Medulla oblongata (tissue), 1 donor: ENCODE results near the gene SPACDR.

Experiments
- DNase-seq: peaks from one replicate; pipeline ENCODE4 v3.0.0-alpha.2; 2015; ENCODE audit errors: extremely low spot score

The SPACDR gene

DNA sequence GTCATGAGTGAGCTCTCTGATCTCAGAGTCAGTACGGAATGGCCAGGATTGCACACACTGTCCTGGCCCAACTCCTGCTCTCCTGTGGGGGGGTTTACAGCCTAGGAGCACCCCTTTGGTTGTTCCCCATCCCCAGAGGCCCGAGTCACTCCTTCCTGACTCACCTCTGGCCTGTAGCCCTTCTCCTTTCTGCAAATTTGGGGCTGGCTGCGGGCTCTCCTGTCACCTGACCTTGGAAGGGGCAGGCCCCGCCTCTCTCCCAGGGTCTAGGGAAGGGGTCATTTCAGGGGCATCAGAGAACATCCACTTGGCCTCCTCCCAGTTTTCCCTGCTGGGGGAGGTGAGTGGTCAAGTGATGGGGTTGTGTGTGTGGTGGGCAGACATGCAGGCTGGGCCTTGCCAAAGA, 21.4 kb upstream of the SPACDR start:
- no peak for DNase-seq

GRCh38 chr7:100484673-100485045, 20.6 kb upstream of the SPACDR start:
- DNase-seq, result no peak

DNA sequence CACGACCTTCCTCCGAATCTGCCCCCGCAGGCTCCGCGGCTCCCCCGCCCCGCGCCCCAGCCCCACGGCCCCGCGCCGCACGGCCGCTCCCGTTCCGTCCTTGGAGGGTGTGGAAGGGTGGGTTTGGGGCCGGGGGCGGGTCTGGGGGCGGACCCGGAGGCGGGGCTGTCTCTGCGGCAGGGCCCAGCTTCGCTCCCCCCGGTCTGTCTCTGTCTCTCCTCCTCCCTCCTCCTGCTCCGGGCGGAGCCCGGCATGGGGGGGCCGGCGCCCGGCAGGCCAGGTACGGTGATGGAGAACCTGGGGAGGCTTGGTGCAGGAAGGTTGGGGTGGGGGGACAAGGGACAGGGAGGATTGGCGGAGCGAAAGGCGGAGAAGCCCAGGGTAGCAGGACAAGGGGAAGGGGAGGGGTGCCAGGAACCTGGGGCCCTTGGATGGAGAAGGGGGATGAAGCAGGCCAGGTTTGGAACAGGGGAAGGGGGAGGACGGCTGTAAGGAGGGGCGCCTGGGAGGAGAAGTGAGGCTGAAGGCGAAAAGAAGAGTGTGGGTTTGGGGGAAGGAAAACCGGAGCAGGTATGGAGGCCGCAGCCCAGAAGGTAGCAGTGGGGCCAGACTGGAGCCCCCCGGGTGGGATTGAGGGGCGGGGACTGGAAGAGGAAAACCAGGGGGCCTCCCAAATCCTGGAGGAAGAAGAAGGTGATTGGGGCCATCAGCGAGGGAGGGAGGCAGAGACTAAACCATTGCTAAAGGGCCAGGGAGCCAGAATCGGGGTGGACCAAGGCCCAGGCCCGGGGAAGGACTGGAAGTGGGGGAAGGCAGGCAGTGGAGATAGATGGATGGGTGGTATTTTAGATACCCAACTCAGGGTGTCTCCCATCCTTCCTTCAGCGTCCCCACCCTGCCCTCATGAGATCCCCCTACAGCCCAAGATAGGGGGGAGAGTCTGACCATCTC, 19.9 kb upstream of the SPACDR start, which contains the start of gene NYAP1:
Gene NYAP1, plus strand, starts transcription at position 206 of the 951 bp plus-strand sequence. CDS start 1,385 bp downstream, outside the sequence.
- no peak for DNase-seq

DNA sequence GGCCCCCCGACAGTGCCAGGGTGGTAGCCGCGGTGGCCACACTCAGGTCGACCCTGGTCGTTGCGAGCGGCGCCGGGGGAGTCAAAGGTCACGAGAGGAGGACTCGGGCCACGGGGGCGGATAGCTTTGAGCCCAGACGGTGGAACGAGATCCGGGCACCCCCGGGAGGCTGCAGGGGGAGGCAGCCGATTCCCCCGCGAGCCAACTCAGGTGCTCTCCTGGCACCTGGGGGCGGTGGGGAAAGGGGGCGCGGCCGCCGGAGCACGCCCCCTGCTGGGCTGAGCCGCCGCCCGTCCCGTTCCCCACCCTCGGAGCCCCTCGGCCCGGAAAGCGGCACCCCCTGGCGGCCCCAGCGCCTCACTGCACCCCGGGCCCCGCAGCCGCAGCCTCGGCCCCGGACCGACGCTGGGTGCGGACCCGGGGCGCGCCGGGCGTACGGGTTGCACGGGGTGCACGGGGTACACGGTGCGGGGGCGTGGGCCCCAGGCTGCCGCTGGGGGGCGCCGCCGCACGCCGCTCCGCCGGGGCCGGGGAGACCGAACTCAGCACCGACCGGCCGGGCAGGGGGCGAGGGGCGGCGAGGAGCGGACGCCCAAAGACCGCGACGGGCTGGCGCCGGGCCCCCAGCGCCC, 19.1 kb upstream of the SPACDR start:
- no peak for DNase-seq

GRCh38 chr7:100482728-100483089, 18.6 kb upstream of the SPACDR start:
- DNase-seq, result no peak

DNA sequence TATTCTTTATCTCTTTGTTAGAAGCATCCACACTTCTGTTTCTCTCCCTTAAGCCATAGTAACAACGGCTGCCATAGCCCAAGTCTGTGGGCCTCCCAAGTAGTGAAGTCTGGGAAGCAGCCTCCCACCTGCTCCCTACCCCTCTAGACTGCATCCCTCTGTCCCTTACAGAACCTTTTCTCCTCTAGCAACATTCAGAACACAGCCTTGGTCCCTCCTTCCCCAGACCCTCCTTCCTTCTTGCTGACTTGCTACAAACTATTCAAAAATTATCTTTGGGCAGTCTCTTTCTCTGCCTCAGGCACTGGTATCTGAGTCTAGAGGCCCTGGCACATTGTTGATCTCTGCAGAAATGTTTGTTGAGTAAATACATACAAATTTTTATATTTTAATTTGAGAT, 17.4 kb upstream of the SPACDR start:
- DNase-seq, result no peak

DNA sequence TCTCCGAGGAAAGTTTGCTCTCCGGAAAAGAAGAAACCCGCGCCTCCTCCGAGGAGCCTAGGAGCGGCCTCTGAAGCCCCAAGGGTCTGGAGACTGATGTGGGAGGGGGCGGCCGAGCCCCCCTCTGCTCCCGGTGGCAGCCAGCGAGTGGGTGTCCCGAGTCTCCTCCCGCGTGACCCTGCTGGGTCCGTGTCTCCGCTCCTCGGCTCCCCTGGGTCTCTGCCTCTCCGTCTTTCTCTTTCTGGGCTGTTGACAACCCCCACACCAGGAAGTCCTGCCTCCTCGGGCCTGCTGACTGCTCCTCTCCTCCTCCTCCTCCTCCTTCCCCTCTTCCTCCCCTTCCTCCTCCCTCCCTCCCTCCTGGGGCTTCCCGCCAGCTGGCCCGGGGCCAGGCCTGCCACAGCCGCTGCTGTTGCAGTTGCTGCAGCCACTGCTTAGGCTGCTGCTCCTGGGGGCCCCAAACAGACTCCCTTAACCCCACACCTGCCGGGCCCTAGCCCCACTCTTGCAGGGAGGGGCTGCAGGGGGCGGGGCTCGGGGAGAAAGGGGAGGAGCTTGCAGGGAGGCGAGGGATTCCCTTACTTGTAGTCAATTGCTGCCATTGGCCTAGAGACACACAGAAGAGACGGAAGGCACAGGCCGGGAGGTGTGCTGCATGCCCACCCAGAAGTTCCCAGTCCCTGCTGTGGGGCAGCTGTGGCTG, 15.0 kb upstream of the SPACDR start, which contains the start of gene TSC22D4:
Gene TSC22D4, minus strand, starts transcription at position 257 of the 703 bp plus-strand sequence. CDS start 1,176 bp downstream, outside the sequence.
- DNase-seq, result peak; percentile 97

- no peak for DNase-seq
Measured at GRCh38 chr7:100477871-100478267, 13.8 kb upstream of the SPACDR start.

GRCh38 chr7:100476903-100477870, 13.1 kb upstream of the SPACDR start:
- no peak for DNase-seq

GRCh38 chr7:100476101-100476780, 12.2 kb upstream of the SPACDR start:
- no peak for DNase-seq

GRCh38 chr7:100475549-100475948, 11.5 kb upstream of the SPACDR start:
- no peak for DNase-seq

DNA sequence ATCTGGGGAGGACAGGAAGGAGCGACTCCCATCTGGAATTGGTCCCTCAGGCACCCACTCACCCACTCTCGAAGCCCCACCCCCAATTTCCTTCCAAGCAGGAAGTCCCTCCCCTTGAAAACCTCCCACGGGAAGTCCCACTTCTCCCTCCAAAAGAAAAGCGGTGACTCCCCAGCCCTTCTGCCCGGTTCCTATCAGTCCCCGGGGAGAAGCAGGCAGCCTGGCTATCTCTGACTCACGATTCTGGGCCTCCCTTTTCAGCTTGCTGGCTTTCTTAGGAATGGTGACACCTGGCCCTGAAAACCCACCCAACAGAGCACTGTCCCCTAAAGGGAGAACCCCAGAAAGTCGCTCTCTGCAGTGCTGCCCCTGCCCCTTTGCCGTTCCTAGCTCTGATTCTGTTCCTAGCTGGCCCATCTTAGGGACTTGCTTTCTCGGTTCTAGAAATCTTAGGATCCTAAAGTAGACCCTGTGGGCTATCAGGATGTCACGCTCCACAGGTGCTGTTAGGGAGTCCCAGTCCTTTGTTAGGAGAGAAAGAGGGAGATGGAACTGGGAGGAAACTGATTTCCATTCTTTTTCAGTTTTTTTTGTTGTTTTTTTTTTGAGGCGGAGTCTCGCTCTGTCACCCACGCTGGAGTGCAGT, 8.9 kb upstream of the SPACDR start:
- DNase-seq, result no peak

- no peak for DNase-seq
Measured at GRCh38 chr7:100472121-100472851, 8.2 kb upstream of the SPACDR start.

- no peak for DNase-seq
Measured at GRCh38 chr7:100471021-100471420, 7.0 kb upstream of the SPACDR start.

DNA sequence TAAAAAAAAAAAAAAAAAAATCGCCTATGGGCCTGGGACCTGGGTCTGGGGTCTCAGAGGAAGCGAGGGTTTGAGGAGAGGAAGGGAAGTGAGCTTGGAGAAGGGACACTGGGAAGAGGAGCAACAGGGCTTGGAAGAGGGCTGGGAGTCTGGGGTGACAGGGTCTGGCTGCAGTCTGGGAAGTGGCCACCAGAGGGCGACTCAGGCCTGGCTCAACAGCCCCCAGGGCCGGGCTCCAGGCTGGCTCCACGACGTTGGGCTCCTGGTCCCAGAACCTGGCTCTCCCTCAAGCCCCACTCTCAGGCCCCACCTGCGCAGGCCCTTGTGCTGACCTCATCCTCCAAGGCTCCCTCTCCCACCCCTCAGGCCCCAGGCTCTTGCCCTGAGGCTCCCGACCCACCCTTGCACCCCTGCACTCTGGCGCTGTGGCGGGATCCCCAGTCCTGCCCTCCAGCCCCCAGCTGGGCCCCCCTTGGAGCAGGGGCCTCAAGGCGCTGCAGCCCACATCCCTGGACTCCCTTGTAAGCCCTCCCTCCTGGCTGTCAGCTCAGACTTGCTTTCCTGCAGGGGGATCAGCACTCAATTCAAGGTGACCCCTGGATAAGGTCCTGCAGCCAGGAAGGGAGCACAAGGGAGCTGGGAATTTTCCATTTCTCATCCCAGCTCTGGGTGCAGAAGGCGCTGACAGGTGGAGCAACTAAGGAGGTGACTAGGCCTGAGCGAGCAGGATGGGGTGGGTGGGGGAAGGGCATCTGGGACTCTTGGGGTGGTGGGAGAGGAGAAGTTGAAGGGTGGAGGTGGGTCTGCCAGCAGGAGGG, 5.4 kb upstream of the SPACDR start:
- DNase-seq, result peak; percentile 88

DNA sequence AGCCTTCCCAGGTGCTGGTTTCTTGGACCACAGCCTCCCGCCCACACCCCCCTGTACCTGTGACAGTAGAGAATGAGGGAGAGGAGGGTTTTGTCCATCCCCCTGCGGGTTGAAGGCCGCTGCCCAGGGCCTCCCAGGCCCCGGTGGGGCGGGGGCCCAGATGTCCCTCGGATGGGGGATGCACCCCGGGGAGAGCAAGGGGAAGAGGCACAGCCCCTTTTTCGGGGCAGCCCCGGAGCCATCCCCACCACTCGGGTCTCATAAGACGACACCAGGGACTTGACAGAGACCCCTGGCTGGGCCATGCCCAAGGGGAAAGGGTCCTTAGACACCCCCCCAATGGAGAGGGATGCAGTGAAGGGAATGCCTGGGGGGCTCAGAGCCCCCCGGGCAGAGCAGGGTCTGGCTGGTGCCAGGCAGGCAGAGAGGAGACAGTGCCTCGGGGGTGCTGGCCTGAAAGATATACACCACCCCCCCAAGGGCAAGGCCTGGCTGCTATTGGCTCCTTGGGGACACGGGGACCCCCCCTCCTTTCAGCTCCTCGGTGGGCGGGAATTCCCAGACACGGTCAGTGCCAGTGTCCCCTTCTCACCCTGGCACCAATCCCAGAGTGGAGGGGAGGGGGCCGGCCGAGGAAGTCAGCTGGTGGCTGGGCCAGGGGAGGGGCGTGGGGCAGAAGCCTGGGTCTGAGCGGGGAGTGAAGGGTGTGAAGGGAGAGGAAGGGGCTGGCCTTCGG, 3.7 kb upstream of the SPACDR start:
- peak; percentile 98 for DNase-seq
